GM23248 (cell line): ENCODE measurements around the gene TMEM151A. TPM values are rescaled to one million over a fixed set of nuclear protein-coding genes. Genes with fewer than 3 reads are reported as not detected.
A peak's percentile ranks its signal among the peaks of the same experiment; 100 is the strongest.
"Not testable (repeated sequence)": the region's sequence is repeated elsewhere in the genome, so short reads cannot be mapped to it uniquely, and the experiment has no call there.

Experiments used
- DNase-seq: peaks from one replicate; pipeline ENCODE4 v3.0.0-alpha.2; 2015
- H2AFZ ChIP-seq: fragments of 200-600 bp; sonication (generic); 2 replicates; pipeline ENCODE4 v1.6.1; 2016; ENCODE audit warnings: antibody characterized with exemption
- H3F3A ChIP-seq: fragments of 200-600 bp; sonication (generic); 2 replicates; pipeline ENCODE4 v1.6.1; 2016; ENCODE audit warnings: mild to moderate bottlenecking, antibody characterized with exemption, mixed run types; ENCODE audit not compliant: insufficient read depth
- H3K27ac ChIP-seq: fragments of 200-600 bp; sonication (generic); 2 replicates; pipeline ENCODE4 v1.5.1; 2016; ENCODE audit warnings: mild to moderate bottlenecking
- H3K27me3 ChIP-seq: fragments of 200-600 bp; sonication (generic); replicated peaks from 2 replicates; pipeline ENCODE4 v1.6.1; 2016; ENCODE audit warnings: mild to moderate bottlenecking; ENCODE audit not compliant: insufficient read depth
- H3K36me3 ChIP-seq: fragments of 200-600 bp; sonication (generic); 2 replicates; pipeline ENCODE4 v1.6.1; 2016; ENCODE audit warnings: low read depth, mild to moderate bottlenecking
- H3K4me1 ChIP-seq: fragments of 200-600 bp; sonication (generic); 2 replicates; pipeline ENCODE4 v1.6.1; 2016; ENCODE audit warnings: mild to moderate bottlenecking; ENCODE audit not compliant: insufficient read depth
- H3K4me2 ChIP-seq: fragments of 200-600 bp; sonication (generic); one replicate; pipeline ENCODE4 v1.6.1; 2016; ENCODE audit warnings: mild to moderate bottlenecking; ENCODE audit not compliant: unreplicated experiment
- H3K4me3 ChIP-seq: fragments of 200-600 bp; sonication (generic); 2 replicates; pipeline ENCODE4 v1.5.1; 2016; ENCODE audit warnings: mild to moderate bottlenecking
- H3K79me2 ChIP-seq: fragments of 200-600 bp; sonication (generic); 2 replicates; pipeline ENCODE4 v1.6.1; 2016; ENCODE audit warnings: mild to moderate bottlenecking; ENCODE audit not compliant: insufficient read depth
- H3K9ac ChIP-seq: fragments of 200-600 bp; sonication (generic); 2 replicates; pipeline ENCODE4 v1.6.1; 2016; ENCODE audit warnings: mild to moderate bottlenecking
- H3K9me2 ChIP-seq: fragments of 200-600 bp; sonication (generic); 2 replicates; pipeline ENCODE4 v1.6.1; 2016; ENCODE audit warnings: mixed run types, mild to moderate bottlenecking, moderate library complexity; ENCODE audit not compliant: insufficient read depth
- H3K9me3 ChIP-seq: fragments of 200-600 bp; sonication (generic); one replicate; pipeline ENCODE4 v1.6.1; 2017; ENCODE audit warnings: low read depth
- H4K20me1 ChIP-seq: fragments of 200-600 bp; sonication (generic); 2 replicates; pipeline ENCODE4 v1.6.0; 2016; ENCODE audit not compliant: insufficient read depth
- EZH2 ChIP-seq: fragments of 200-600 bp; sonication (generic); IDR thresholded peaks from 2 replicates; pipeline ENCODE4 v1.6.1; 2018; ENCODE audit warnings: antibody characterized with exemption, mild to moderate bottlenecking; ENCODE audit not compliant: insufficient read depth, poor library complexity, severe bottlenecking
- EZH2phosphoT487 ChIP-seq: fragments of 200-600 bp; sonication (generic); IDR thresholded peaks from 2 replicates; pipeline ENCODE4 v1.6.1; 2018; ENCODE audit warnings: antibody characterized with exemption, moderate library complexity, mild to moderate bottlenecking, low read depth; ENCODE audit not compliant: insufficient read depth
- WGBS, 2 experiments: methylation state at CpG; one replicate each; pipeline ENCODE4 v1.1.6; 2015 to 2017; ENCODE audit warnings: low lambda C conversion rate in 2 of 2, low coverage in 1 of 2; ENCODE audit errors: missing lambda C conversion rate in 2 of 2; 5-methylcytosine and 5-hydroxymethylcytosine counted together
- in situ Hi-C: fragments of 300-500 bp; cut with MboI; formaldehyde crosslinking; loops from 2 replicates; pipeline ENCODE4 v1.15.0; 2020
- polyA plus RNA-seq: library from polyadenylated mRNA; unstranded; fragments of >200 nt; fragmentation: Nextera tagmentation; extraction: Ambion mirVana; gene quantifications from 2 replicates; pipeline ENCODE4 v1.2.1, GENCODE V29; 2016
- total RNA-seq: library from RNA; depleted of rRNA; stranded (reverse); fragments of >200 nt; shearing (Covaris generic); gene quantifications from 2 replicates; pipeline ENCODE4 v1.2.3, GENCODE V29; 2014

TMEM151A gene
- total and polyA plus RNA-seq, 2 experiments from 2014 or later, result 0.19 to 0.54 TPM

DNA sequence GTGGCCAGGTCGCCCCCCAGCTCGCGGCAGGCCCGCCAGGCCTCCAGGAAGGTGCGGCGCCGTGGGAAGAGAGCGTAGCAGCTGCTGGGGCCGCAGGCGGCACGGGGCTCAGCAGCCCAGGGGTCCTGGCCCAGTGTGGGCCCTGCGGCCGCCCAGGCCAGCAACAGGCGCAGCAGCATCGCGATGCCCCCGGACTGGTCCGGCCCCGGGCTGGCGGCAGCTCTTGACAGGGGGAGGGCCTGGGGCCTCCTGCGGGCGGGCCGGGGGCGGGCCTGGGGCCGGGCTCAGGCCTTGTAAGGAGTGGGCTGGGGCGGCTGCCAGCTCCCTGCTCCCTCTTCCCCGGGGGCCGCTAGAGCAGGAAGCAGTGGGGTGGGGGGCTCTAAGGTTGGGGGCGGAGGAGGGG lies 25.2 kb downstream of the TMEM151A start, which contains the start of gene CD248:
Gene CD248, minus strand, starts transcription at position 196 of the 403 bp plus-strand sequence. Its CDS starts 17 bp downstream, at position 179.
- Histone ChIP-seq H3K79me2 (peaks cover 32% of the 10 kb centered on the region), H3K4me1 (peaks cover 25% of the 10 kb centered on the region), H3K4me3 (peak within 1 kb of the TSS; percentile 87), H3K36me3 (no peaks in the 10 kb centered on the region), H3K27ac (peak within 1 kb of the TSS; percentile 94), H2AFZ (peak within 1 kb of the TSS; percentile 19; the same call in 1 of the 2 replicates), H3K9ac (peak within 1 kb of the TSS; percentile 94), H3F3A (peaks cover 15% of the 10 kb centered on the region), H3K27me3 (no peaks in the 10 kb centered on the region), H3K9me3 (no peaks in the 10 kb centered on the region), H3K4me2 (peak within 1 kb of the TSS; percentile 97), H3K9me2 (no peaks in the 10 kb centered on the region), H4K20me1 (no peaks in the 10 kb centered on the region)
- WGBS, 2 experiments, result 0 to 2% methylated on average over 13 to 17 of the region's 29 CpGs
- in situ Hi-C loops, result no loop called here
- TF ChIP-seq EZH2 (no peak), EZH2phosphoT487 (no peak)
- DNase-seq, result peak; percentile 81

DNA sequence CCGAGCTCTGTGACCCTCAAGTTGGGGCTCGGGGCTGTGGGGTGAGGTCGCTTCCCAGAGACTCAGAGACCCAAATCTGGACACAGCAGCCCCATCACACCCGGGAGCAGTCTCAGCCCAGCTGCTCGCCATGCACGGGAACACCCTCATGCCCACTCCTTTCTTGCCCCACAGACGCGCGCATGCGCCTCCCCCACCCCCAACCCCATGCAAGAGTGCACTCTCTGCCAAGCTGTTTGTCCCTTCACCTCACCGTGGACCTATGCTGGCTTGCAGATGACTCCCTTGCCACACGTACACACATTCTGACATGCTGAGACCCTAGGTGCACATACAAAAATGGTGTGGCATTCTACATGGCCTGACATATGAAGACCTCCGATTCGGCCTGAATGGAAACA lies 25.6 kb downstream of the TMEM151A start:
- Histone ChIP-seq H3K79me2 (peaks cover 32% of the 10 kb centered on the region), H3K9me2 (no peaks in the 10 kb centered on the region), H3F3A (peaks cover 19% of the 10 kb centered on the region), H3K4me3 (peak overlapping the region; percentile 87), H3K9me3 (no peaks in the 10 kb centered on the region), H3K9ac (peak overlapping the region; percentile 94), H3K36me3 (no peaks in the 10 kb centered on the region), H3K4me2 (peak overlapping the region; percentile 97), H2AFZ (peak overlapping the region; percentile 19; the same call in 1 of the 2 replicates), H4K20me1 (no peaks in the 10 kb centered on the region), H3K4me1 (peaks cover 29% of the 10 kb centered on the region), H3K27ac (peak overlapping the region; percentile 94), H3K27me3 (no peaks in the 10 kb centered on the region)
- WGBS, 2 experiments, result 3% methylated on average over 10 to 11 of the region's 14 CpGs
- peak; percentile 83 for DNase-seq
- in situ Hi-C loops, result no loop called here
- TF ChIP-seq EZH2 (no peak), EZH2phosphoT487 (no peak)

DNA sequence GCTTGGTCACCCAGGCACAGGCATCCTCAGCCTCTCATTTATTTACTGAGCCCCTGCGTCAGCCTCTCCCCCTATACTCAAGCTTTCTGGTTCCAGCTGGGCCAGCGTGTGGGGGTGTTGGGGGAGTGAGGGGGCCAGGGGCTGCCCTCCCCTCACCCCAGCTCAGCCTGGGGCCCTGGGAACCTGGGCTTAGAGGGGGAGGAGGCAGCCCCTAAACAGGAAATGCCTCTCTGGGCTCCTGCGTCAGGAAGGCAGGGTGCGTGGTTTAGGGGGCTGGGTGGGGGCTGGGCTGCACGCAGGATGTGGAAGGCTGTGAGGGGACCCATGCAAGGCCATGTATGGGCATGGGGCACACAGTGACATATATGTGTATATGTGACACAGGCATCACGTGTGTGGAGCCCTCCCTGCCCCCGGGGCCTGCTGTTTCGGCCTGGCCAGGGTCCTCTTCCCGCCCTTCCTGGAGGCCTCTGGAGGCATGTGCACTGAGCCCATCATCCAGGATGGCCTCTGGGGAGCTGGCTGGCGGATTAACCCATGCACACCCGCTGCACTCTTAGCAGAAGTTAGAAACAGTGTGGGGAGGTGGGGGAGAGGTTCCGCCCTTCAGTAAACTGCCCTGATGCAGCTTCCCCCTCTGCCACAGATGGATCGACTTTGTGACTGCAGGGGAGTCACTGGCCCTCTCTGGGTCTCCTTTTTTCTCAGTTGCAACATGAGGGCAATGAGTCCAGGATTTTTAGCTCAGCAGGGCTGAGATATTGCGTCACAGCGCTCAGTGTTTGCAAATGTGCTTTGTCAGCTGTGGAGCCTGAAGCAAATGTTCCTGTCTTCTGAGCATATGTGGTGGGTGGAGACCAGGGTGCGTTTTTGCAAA lies 26.3 kb downstream of the TMEM151A start:
- H3K4me3 ChIP-seq, result peak overlapping the region; percentile 87
- WGBS, 2 experiments, result 11 to 14% methylated on average over 13 to 16 of the region's 16 CpGs
- peak overlapping the region; percentile 94 for H3K9ac ChIP-seq
- H3K9me2 ChIP-seq, result no peaks in the 10 kb centered on the region
- H3K4me1 ChIP-seq, result peaks cover 33% of the 10 kb centered on the region
- peaks cover 32% of the 10 kb centered on the region for H3K79me2 ChIP-seq
- H3K4me2 ChIP-seq, result peak overlapping the region; percentile 97
- peak; percentile 92 for DNase-seq
- H3F3A ChIP-seq, result peaks cover 20% of the 10 kb centered on the region
- H3K27ac ChIP-seq, result peak overlapping the region; percentile 94
- H3K36me3 ChIP-seq, result no peaks in the 10 kb centered on the region
- H2AFZ ChIP-seq, result peak overlapping the region; percentile 30
- no peaks in the 10 kb centered on the region for H3K9me3 ChIP-seq
- no peaks in the 10 kb centered on the region for H4K20me1 ChIP-seq
- H3K27me3 ChIP-seq, result no peaks in the 10 kb centered on the region
- in situ Hi-C loops, result no loop called here
- no peak for TF ChIP-seq EZH2
- no peak for TF ChIP-seq EZH2phosphoT487

DNA sequence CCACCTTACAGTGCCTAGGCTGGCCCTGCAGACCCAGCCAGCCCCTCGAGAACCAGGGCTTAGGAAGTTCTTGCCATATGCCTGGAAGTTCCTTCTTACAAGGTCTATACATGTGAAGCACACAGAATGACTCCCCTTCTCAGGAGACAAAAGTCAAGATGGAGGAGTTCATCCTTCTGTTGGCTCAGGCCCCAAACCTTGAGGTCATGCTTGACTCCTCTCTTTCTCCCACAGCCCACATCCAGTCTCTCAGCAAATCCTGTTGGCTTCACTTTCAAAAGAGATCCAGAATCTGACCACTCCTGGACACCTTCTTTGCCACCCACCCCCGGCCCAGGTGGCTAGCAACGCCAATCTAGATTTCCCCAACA lies 26.9 kb downstream of the TMEM151A start:
- peaks cover 33% of the 10 kb centered on the region for H3K4me1 ChIP-seq
- no peaks in the 10 kb centered on the region for H3K9me3 ChIP-seq
- H3K27me3 ChIP-seq, result no peaks in the 10 kb centered on the region
- H3K9ac ChIP-seq, result peak overlapping the region; percentile 94
- no peak overlapping the region for H3K4me3 ChIP-seq
- WGBS, 2 experiments, result 43 to 51% methylated on average over 3 of the region's 3 CpGs
- in situ Hi-C loops, result no loop called here
- H3K27ac ChIP-seq, result peak overlapping the region; percentile 94
- peaks cover 25% of the 10 kb centered on the region for H3F3A ChIP-seq
- DNase-seq, result peak; percentile 69
- H4K20me1 ChIP-seq, result no peaks in the 10 kb centered on the region
- peak overlapping the region; percentile 97 for H3K4me2 ChIP-seq
- no peak for TF ChIP-seq EZH2
- no peak for TF ChIP-seq EZH2phosphoT487
- H3K79me2 ChIP-seq, result peaks cover 32% of the 10 kb centered on the region
- peak overlapping the region; percentile 30; the same call in 1 of the 2 replicates for H2AFZ ChIP-seq
- H3K9me2 ChIP-seq, result no peaks in the 10 kb centered on the region
- no peaks in the 10 kb centered on the region for H3K36me3 ChIP-seq

DNA sequence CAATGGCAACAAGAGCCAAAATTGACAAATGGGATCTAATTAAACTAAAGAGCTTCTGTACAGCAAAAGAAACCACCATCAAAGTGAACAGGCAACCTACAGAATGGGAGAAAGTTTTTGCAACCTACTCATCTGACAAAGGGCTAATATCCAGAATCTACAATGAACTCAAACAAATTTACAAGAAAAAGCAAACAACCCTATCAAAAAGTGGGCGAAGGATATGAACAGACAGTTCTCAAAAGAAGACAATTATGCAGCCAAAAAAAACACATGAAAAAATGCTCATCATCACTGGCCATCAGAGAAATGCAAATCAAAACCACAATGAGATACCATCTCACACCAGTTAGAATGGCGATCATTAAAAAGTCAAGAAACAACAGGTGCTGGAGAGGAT lies 28.6 kb downstream of the TMEM151A start:
- H3K4me3 ChIP-seq, in situ Hi-C loops: not testable (repeated sequence)
- H3K4me1 ChIP-seq, result peaks cover 45% of the 10 kb centered on the region

DNA sequence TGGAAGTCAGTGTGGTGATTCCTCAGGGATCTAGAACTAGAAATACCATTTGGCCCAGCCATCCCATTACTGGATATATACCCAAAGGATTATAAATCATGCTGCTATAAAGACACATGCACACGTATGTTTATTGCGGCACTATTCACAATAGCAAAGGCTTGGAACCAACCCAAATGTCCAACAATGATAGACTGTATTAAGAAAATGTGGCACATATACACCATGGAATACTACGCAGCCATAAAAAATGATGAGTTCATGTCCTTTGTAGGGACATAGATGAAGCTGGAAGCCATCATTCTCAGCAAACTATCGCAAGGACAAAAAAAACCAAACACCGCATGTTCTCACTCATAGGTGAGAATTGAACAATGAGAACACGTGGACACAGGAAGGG lies 29.1 kb downstream of the TMEM151A start:
- 95 to 98% methylated on average over 6 of the region's 6 CpGs for WGBS, 2 experiments
- H3K27me3 ChIP-seq, in situ Hi-C loops: not testable (repeated sequence)

More for the DNA sequence above, 28.6 kb downstream of the TMEM151A start:
- H3K9me2 ChIP-seq, H3K9ac ChIP-seq, H3K36me3 ChIP-seq, H3K4me2 ChIP-seq, H4K20me1 ChIP-seq, H3K27ac ChIP-seq, H3K9me3 ChIP-seq, DNase-seq, H2AFZ ChIP-seq, H3K27me3 ChIP-seq: not testable (repeated sequence)
- Histone ChIP-seq H3F3A (peaks cover 30% of the 10 kb centered on the region), H3K79me2 (peaks cover 16% of the 10 kb centered on the region)
- WGBS, 2 experiments, result 61 to 100% methylated on average over 2 of the region's 2 CpGs

More for the DNA sequence above, 29.1 kb downstream of the TMEM151A start:
- not testable (repeated sequence) for H3K36me3 ChIP-seq, H3K4me3 ChIP-seq, H3K27ac ChIP-seq, H2AFZ ChIP-seq, DNase-seq, H3K9me2 ChIP-seq, H4K20me1 ChIP-seq, H3K4me2 ChIP-seq, H3K9ac ChIP-seq, H3K9me3 ChIP-seq
- H3F3A ChIP-seq, result peaks cover 30% of the 10 kb centered on the region
- peaks cover 49% of the 10 kb centered on the region for H3K4me1 ChIP-seq
- H3K79me2 ChIP-seq, result peaks cover 11% of the 10 kb centered on the region
